HG03469 (cell line): ENCODE results near the gene CREG1.

ENCODE experiments used
- ATAC-seq: cut with Tn5 transposase; IDR thresholded peaks from one replicate; pipeline ENCODE4 v1.9.1; 2021; ENCODE audit warnings: mild to moderate bottlenecking, moderate library complexity, moderate number of reproducible peaks; ENCODE audit not compliant: unreplicated experiment

CREG1 gene

DNA sequence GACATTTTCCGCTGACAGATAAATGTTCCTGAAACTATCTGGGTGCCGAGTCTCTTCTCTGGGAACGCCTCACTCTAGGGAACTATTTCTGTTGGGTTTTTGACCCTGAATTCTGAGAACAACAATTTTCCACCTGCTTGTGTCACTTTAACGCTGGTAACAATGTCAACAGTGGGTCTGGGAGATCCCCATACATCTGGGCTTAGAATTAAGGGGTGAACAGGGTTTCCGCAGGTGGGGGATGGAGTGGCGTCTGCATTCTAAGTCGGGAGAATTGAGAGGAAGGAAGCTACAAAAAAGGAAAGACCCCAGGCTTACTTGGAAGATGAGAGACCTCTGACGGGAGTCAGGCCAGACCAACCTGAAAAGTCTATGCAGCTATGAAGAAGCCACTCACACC is 44.0 kb downstream of the CREG1 start:
- ATAC-seq, result no peak

DNA sequence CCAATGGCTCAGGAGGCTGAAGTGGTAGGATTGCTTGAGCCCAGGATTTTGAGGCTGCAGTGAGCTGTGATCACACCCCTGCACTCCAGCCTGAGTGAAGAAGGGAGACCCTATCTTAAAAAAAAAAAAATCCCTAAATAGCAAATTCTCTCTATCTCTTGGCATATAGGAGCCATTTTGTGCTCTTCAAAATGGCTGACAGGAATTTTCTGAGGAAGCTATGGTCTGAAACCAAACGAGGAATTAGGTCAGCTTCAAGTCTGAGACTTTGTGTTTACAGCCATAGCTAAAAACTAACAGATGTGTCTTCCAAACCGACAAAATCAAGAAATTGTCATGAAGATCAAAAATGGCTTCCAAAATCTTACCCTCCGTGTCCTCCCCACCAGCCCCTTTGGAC is 45.8 kb downstream of the CREG1 start:
- ATAC-seq, result no peak

DNA sequence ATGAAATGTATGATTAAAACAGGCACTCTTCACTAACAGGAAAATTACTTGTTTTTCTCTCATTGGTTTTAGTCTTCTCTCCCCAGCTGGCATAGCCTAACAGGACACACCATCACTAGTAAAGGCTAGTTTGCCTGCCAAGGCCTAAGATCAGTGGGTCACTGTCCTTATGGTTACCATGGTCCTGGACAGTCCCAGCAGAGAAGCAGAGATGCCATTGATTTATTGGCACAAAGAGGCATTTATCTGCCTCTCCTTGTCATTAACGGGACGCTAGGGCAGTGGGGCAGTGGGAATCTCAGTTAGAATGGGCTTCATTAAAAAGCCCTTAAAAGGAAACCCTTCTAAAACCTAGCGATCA is 49.1 kb downstream of the CREG1 start:
- ATAC-seq, result no peak

DNA sequence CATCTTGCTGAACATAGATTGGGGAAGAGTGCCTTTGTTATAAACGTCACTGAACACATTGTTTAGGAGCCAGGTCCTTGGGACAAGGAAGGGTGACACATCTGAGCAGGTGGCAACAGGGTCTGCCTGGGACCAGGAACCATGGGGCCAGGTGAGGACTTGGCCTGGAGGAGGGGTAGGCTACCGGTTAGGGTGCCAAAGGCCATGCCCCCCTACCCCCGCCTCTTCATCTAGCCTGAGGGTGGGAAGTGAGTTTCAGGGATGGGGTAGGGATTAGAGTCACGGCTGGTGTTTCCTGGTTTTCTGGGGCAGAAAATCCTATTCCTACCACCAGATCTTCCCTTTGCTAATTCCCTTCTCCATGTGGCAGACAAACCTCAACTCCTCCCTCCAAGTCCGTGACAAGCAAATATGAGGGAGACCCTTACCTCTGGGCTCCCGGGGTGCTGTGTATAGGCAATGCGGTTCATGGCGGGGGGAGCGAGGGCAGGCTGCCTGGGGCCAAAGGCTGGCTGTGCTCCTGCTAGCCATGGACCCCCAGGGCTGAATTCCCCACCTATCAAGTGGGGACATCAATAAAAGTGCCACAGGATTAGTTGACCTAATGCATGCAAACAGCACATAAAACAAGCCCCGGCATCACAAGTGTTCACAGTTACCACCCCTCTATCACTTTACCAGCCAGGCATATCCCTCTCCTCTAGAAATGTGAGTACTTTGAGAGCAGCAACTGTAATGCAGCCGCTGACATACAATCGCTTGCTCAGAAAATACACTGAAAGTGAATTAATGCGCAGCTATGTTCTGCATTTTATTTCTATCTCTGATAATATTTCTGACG is 49.7 kb downstream of the CREG1 start:
- no peak for ATAC-seq

DNA sequence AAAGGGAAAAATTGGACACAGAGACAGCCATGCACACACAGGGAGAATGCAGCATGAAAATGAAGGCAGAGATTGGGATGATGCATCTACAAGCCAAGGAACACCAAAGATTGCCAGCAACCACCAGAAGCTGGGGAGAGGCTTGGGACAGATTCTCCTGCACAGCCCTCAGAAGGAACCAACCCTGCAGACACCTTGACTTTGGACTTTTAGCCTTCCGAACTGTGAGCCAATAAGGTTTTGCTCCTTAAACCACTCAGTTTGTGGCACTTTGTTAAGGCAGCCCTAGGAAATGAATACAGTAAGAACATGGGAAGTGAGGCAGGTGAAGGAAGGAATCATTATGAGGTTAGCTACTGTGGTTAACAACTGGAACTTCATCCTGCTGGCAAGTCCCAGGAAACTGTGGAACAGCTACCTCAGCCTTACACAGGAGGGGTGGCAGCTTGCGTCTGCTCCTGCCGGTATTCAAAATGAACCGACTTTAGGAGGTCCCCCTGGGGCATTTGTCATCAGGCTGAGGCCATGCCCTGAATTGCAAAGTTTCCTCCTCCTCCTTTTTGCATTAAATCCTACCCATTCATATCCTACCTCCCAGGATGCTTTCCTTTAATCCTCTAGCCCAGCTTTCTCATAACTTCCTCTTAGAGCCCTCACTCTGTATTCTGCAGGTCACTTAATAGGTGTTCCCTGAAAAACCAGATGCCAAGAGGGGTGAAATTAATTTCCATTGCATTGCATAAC is 50.7 kb downstream of the CREG1 start:
- no peak for ATAC-seq

DNA sequence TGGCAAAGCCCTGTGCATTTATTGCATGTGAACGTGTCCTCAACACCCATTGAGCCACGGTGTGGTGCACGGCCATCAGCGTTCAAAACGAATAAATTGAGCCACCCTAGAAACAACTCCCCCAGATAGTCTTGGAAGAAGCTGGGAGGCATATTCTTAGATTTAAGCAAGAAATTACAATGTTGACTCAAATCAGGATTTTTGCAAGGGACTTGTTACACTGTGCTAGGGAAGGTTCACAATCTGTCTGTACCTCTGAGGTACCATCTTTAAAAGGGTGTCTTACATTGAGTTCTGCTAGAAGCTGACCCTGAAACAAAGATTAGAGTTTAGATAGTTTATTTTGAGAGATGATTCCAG is 51.4 kb downstream of the CREG1 start:
- ATAC-seq, result no peak

DNA sequence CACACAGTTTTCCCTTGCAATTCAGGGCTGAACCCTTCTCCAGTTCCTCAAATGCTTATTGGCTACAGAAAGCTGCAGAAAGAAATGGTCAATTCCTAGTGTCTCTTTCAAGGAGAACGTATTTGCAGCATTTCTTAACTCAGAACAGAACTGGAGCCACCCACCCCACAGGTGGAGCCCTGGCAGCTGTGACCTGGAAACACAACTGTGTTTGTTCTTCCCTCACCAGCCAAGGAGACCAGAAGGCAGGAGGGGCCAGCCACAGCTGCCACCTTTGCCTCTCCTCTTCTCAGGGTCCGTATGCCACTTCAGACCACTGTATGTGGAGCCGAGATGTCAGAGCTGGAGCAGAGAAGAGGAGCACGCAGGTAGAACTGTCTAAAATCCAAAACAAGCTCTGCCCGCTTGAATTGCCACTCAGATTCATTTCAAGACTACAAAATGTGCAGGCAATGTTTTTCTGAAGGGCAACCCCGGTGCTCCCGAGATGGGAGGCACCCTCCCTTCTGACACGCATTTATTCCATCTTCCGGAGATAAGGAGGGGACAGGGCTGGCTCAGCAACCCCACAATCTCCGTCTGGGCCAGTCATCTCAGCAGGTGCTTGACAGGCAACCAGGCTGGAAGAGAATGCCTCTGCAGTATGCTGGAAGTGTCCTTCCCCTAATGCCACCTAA is 51.9 kb downstream of the CREG1 start:
- no peak for ATAC-seq

DNA sequence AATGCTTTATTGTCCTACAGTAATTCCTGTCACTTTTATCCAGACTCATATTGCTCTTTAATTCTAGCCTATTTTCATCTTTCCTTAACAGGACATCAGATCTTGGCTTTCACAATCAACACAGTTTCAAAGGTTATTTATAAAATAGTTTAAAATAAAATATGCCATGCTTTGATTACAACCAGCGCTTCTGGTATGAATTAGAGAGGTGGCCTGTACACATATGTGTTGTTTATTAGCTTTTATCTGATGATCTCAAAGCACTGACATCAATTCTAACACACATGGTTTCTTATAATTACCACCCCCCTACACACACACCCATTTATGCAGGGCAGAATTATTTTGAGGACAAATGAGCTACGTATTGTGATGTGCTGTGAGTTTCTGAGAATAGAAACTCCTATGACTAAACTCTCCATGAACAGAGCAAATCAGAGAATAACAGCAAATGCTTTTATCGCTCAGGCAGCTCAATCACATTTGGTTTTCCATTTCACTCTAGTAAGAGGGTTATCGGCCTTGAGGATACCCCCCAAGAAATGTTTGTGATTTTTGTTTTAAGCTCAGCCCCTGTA is 53.2 kb downstream of the CREG1 start:
- ATAC-seq, result no peak

DNA sequence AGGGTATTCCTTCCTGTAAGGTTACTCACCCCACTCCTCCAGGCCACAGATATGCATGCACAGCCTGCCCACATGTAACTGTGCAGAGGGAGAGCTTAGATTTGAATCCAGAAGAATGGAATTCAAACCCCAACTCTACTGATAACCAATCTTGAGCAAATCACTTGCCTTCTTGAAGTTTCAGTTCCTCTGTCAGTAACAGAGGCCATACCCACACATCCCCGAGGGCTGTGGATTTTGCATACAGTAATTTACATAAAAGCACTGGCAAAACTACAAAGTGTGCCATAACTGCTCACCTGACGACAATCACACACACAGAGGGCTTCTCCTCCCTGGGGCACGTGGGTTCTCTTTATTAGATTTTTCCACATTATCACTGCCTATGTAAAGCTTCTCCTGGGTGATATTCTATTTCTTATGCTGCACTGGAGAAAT is 53.9 kb downstream of the CREG1 start:
- ATAC-seq, result peak; percentile 93

DNA sequence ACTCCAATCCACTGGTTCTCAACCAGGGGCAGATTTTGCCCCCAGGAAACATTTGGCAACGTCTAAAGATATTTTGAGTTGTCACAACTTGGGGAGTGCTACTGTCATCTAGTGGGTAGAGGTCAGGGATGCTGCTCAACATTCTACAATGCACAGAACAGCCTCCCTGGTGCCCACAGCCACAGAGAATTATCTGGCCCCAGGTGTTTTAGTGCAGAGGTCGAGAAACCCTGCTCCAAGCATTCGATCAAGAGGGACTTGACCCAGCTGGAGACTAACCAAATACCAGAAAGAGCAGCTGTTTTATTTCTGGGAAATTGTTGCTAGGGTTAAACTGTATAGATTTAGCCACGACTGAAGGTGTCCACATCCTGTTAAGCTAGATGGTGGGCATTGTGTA is 54.5 kb downstream of the CREG1 start:
- ATAC-seq, result no peak

DNA sequence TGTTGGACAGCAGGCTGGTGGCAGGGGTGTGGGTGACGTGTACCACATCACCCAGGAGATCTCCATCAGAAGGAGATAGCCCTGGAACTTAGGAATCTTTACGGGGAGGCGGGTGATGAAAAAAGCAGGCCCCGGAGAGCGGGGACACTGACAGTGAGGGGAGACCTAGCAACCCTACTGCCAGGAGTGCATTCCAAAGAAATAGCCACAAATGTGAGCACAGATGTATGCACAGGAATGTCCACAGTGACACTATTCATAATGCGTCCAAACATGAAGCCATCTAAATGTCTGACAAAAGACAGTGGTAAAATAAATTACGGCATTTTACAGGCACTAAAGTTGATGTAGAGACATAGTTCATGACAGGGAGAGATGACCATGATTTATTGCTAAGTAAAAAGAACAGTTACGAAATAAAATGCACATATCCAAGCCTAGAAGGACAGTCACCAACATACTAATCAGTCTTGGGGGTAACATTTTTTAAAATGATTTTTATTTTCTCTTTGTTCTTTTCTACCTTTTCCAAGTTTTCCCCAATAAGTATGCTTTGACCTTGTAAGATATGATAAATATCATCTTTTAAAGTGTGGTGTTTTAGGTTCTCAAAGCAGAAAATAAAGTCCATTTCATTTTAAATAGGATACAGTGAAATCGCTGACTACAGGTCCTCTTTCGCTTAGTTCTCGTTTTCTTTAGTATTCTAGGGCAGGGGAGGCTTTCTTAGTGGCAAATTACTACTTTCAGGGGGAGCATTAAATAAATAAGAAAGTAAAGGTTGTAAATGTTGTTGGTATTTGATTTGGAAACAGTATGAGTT is 56.6 kb downstream of the CREG1 start:
- ATAC-seq, result no peak

DNA sequence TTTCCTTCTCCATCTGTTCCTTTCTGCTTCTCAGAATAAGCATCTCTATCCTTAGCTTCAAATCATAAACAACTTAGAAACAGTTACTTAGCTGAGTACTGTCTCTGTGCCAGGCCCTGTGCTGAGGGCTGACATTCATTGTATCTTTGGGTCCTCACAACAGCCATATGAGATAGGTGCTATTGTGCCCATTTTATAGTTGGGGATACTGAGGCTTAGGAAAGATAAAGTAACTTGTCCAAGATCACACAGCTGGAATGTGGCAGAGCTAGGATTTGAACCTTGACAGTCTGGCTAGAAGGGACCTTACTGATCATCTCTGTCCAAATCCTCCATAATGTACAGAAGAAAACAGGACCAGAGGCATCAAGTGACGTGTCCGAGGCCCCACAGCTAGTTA is 60.2 kb downstream of the CREG1 start:
- no peak for ATAC-seq

DNA sequence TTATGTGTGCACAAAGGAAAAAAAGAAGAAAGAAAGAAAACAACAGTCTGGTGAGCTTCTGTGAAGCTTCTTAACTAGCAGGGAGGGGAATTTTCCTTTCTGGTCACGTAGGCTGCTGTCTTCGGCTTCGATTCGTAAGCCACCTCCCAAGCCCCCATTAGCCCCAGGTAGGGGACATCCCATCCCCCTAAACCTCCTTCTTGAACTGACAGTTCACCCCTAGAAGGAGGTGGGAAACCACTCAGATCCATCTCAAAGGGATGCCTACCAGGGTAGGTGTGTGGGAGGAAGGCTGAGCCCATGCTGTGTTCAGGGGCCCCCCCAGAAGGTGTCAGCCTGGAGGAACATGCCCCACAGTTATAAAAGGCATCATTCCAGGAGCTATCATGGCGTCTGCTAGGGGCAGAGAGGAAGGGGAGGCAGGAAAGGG is 61.1 kb downstream of the CREG1 start:
- no peak for ATAC-seq

DNA sequence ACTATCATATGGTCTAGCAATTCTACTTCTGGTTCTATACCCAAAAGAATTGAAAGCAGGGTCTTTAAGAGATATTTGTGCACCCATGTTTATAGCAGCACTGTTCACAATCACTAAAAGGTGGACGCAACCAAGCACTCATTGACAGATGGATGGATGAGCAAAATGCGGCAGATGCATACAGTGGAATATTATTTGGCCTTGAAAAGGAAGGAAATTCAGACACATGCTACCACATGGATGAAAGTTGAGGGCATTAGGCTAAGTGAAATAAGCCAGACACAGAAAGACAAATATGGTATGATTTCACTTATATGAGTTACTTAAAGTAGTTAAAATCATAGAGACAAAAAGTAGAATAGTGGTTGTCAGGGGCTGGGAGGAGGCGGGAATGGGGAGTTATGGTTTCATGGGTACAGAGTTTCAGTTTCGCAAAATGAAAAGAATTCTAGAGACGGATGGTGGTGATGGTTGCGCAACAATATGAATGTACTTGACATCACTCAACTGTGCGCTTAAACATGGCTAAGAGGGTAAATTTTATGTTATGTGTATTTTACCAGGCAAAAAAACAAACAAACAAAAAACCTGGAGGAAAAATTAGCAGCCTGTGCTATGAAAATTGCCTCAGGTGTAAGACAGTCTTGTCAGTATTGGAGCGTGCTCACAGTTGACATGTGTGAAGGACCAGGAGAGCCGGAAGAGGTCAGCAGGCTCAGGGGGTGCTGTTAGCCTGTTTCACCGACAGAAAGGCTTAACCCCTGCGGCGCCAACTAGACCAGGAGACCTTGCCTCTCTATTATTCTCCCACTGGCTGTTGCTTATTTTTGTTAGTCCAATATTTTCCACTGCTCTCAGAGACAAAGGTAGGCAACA is 61.7 kb downstream of the CREG1 start:
- ATAC-seq, result no peak
